CD4-positive, alpha-beta T cell treated with Interleukin-6 at 100 ng/mL for 8 hours (primary cell): ENCODE results near the gene SNAI1.
"Not testable (repeated sequence)": the region's sequence is repeated elsewhere in the genome, so short reads cannot be mapped to it uniquely, and the experiment has no call there.

Experiments
- DNase-seq: peaks from one replicate; pipeline ENCODE4 v3.0.0-alpha.2; 2020; ENCODE audit warnings: mixed read lengths, low spot score

The SNAI1 gene

DNA sequence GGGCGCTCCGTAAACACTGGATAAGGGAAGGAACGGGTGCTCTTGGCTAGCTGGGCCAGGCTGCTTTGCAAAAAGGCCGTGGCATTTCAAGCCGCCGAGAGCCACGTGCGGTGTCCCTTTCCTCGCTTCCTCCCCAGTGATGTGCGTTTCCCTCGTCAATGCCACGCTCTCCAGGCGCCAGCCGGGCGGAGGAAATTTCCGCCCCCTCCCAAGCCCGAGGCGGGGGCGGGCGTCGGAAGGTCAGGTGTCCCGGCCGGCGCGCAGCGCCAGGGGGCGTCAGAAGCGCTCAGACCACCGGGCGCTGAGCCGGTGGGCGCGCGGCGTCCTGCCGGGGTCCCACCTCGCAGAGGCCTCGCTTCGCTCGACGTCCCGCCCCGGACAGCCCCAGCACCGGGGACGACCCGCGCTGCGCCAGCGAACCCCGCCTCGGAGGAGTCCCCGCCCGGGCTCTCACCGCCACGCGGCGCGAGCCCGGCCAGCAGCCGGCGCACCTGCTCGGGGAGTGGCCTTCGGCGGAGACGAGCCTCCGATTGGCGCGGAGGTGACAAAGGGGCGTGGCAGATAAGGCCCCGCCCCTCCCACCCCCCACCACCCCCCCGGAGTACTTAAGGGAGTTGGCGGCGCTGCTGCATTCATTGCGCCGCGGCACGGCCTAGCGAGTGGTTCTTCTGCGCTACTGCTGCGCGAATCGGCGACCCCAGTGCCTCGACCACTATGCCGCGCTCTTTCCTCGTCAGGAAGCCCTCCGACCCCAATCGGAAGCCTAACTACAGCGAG, at the start of gene SNAI1:
SNAI1 (plus strand) TSS at position 635 of the 777 bp plus-strand sequence; CDS start at position 715, 80 bp downstream.
- DNase-seq, result peak; percentile 90

DNA sequence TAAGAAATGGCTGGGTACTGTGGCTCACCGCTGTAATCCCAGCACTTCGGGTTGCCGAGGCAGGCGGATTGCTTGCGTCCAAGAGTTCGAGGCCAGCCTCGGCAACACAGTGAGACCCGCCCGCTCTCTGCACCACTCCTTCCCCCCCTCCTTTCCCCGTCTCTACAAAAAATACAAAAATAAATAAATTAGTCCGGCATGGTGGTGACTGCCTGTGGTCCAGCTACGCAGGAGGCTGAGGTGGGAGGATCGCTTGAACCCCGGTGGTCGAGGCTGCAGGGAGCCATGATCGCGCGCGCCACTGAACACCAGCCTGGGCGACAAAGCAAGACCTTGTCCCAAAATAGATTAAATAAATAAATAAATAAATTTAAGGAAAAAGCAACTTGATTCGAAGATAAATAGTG, 47.0 kb upstream of the SNAI1 start:
- no peak for DNase-seq

DNA sequence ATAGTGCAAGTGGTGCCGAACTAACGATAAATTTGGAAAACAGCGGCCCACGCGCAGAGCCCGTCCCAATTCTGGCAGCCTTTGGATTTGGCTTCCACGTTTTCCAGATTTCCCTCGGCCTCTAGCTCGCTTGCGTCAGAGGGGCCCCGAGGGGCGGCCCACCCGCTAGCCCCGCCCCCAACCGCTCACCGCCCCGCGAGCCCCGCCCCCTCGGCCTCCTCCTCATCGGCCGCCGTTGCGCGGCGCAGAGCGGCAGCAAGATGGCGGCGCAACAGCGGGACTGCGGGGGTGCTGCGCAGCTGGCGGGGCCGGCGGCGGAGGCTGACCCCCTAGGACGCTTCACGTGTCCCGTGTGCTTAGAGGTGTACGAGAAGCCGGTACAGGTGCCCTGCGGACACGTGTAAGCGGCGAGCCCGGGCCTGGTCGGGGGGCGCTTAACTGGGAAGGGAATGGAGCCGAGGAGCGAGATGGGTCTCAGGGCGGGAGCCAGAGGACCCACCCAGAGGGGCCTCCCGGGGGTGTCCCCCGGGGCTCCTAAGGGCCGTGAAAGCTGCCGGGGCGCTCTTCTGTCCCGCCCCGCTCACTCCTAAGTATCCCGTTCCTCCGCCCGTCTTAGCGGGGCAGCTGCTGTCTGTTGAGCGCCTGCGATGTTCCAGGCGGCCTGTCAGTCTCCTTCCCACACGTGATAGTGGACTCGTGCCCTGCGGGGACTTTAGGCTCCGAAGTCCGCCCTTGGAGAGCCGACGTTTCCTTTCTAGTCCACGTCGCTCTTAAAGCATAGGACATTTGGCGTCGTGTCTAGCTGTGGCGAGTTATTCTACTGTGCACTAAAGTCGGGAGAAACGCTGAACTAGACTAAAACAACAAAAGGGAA, 46.4 kb upstream of the SNAI1 start, which contains the start of gene RNF114:
RNF114 (plus strand) TSS at position 245 of the 874 bp plus-strand sequence; CDS start at position 261, 16 bp downstream.
- DNase-seq, result peak; percentile 90

DNA sequence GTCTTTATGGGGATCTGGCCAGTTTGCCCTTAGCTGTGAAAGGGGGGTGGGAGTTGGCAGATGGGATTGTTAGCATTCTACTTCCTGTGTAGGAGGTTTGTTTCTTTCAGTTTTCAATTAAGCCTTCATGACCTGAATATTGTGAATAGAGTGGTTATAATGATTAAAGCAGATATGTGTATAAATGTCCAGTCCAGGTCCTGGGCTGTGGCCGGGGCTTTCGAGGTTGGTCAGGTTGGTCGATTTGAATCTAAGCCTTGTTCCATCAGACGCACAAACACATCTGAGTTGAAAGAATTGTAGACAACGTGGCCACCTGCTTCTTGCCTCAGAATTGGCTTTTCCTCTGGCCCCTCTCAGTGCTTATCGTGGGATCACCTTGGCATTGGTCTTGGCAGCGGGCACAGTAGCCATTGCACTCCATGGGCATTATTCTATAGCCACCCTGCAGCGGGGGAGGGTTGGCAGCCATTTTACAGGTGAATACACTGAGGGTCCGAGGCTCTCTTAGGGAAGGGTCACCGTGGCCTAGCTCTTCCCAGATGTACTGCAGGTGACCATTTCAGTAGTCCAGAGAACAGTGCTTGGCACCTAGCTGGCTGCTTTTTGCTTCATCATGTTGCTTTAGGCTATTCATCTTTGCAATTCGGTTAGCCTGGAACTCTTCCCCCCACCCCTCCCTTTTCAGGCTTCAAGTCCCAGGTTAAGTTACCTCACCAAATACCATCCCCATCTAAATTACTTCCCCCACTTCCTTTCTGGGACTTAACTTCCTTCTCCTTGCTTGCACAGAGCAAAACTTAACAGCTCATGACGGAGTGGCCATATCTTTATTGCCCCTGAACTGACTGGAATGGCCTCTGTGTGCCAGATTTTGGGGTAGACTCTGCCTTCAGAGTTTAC, 45.5 kb upstream of the SNAI1 start:
- DNase-seq, result no peak

DNA sequence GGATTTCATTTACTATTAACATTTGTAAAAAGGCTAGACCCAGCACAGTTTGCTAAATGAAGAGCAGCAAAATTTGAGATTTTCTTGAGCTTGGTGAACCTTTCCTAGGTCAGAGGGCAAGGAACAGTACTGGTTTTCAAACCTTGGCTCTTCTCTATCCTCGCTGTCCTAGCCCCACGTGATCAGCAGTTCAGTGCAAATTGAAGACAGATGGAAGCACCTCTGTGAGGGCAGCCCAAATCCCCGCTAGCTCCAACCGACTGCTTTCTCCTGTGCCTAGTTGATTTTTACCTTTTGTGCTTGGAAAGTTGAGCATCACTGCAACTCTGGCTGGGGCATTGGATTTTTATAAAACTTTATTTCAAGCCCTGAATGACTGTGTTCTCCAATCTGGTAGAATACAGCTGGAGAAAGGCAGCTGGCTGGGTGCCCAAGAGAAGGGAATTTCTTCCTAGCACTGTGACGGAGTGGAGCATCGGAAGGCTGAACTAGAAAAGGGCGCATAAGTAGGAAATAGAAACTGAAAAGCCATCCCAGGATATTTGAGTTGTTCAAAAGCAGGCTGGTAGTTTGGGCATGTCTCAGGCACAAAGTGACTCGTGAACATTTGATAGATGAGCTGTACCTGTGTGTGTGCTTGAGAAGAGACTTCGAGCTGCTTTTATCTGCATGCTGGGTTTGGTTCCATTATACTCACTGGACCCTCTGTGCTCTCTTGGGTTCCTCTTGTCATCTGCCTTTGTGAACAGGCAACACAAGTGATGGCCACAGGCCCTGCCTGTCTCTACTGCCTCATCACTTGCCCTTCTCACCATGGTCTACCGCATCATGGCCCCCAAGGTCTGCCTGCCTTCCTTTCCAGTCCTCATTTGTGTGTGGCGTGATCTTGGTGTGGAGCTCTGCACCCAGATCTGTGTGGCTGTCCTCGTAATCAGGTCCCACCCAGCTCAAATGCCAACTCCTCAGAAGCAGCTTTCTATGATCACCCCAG, 44.3 kb upstream of the SNAI1 start:
- DNase-seq, result no peak

DNA sequence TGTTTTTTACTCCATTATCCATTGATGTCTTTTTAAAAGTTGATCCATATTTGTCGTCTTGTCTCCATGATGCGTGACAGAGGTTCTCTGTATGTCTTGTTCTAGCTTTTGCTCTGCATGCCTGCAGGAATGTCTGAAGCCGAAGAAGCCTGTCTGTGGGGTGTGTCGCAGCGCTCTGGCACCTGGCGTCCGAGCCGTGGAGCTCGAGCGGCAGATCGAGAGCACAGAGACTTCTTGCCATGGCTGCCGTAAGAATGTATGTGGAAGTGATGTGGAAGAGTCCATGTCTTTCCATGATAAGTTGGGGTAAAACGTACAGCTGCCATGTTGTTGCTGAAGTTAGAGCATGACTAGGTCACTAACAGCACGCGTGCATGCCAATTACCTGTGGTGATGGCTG, 41.3 kb upstream of the SNAI1 start:
- no peak for DNase-seq

DNA sequence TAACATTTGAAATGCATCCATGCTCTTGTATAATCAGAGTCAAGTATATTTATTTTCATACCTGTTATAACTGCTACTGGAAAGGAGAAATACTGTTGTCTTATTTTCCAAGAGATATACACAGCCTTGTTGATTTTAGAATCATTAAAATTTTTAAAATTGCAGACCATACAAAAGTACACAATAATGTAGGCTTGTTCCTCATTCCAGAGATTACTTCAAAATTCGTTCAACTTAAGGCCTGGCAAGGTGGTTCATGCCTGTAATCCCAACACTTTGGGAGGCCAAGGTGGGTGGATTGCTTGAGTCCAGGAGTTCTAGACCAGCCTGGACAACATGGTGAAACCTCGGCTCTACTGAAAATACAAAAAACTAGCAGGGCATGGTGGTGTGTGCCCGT, 40.5 kb upstream of the SNAI1 start:
- no peak for DNase-seq

DNA sequence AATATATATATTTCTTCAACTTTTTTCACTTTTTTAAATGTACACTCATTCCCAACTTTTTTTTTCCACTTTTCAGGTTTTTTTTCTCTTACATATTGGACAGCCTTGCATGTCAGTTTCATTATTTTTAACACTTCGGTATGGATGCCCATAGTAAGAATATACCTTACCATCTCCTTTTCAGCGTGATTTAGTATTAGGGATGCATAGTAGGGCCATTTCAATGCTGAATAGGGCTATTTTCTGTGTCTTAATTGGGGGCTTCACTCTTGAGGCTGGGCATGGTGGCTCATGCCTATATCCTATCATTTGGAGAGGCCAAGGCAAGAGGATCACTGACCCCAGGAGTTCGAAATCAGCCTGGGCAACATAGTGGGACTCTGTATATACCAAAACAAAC, 39.8 kb upstream of the SNAI1 start:
- DNase-seq, result no peak

DNA sequence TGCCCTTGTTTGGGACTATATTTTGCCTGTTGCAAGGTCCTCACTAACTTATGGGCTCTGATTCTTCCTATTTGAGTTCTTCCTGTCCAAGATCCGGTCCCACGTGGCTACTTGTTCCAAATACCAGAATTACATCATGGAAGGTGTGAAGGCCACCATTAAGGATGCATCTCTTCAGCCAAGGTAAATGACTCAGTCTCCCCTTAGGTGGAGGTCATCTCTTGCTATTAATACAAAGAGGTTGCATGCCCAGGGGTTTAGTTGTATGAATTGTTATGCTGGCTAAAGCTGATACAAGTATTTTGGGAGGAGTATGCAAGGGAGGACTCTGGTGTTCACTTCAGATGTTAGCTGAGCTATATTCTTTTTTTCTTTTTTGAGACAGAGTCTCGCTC, 37.5 kb upstream of the SNAI1 start:
- no peak for DNase-seq

DNA sequence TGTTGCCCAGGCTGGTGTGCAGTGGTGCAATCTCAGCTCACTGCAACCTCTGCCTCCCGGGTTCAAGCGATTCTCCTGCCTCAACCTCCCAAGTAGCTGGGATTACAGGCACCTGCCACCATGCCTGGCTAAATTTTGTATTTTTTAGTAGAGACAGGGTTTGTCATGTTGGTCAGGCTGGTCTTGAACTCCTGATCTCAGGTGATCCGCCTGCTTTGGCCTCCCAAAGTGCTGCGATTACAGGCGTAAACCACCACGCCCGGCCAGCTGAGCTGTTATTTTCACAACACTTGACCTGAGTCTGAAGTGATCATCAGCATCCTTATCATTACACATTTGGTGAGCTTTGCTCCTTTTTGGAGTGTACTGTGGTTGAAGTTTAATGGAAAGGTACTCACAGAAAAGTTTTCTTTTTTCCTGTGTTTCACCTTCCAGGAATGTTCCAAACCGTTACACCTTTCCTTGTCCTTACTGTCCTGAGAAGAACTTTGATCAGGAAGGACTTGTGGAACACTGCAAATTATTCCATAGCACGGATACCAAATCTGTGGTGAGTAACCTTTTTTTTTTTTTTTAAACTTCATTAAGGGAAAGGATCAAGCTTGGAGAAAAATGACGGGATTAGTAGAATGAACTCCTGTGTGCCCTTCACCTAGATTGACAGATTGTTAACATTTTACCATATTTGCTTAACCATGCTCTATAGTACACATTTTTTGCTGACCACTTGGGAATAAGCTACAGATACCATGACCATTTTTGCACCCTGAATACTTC, 36.9 kb upstream of the SNAI1 start:
- DNase-seq, result no peak

DNA sequence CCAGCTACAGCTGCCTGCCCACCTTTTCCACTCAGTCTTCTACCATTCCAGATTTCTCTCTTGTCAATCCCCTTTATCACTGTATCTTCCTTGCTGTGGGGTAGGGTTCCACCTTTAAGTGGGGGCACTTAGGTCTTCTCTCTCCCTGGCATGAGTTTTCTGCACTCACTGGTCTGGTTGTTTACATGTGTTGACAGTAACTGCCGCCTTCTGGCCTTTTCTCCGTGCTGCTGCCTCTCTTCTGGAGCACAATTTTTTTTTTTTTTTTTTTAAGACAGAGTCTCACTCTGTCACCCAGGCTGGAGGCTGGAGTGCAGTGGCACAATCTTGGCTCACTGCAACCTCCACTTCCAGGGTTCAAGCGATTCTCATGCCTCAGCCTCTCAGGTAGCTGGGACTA, 34.6 kb upstream of the SNAI1 start:
- no peak for DNase-seq

DNA sequence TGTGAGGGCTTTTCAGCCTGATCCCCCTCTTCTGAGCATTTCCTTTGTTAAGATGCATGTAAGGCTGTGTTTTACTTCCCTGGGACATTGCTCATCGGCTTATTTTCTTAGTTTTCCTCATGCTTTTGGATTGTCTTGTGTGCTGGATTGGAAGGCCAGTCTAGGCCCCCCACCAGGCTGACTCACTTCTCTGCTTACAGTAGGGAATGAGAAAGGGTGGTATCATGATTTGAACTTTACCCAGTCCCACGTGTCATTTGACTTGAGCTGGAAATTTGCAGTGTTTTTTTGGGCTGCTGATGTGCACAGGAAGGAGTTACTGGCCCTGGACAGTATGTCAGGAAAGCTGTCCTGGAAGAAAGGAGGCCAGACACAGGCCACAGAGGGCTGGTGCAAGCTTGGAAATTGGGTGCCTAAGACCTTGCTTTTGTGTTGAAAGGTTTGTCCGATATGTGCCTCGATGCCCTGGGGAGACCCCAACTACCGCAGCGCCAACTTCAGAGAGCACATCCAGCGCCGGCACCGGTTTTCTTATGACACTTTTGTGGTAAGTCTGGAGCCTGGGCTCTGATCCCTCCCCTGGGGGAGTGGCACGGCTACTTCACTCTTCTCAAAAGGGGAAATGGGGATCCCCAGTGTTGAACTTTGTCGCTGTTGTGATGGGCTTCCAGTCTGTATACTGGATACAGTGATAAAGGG, 33.8 kb upstream of the SNAI1 start:
- no peak for DNase-seq

DNA sequence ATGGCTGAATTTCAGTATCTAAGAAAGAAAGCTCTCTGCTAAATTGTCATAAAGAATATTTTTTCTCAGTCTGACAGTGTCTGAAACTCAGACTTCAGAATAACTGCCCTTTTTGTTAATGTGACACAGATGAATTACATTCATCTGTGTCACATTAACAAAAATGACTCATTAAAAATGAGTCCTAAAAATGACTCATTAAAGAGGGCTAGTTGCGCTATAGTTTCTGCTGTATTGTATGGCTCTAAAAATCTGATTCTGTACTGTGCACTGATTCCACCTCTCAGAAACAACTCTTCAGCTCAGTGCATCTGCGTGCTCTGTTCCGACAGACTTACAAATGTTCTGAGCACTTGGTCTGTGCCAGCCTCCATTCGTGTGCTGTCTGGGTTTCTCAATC, 31.6 kb upstream of the SNAI1 start:
- DNase-seq, result no peak

DNA sequence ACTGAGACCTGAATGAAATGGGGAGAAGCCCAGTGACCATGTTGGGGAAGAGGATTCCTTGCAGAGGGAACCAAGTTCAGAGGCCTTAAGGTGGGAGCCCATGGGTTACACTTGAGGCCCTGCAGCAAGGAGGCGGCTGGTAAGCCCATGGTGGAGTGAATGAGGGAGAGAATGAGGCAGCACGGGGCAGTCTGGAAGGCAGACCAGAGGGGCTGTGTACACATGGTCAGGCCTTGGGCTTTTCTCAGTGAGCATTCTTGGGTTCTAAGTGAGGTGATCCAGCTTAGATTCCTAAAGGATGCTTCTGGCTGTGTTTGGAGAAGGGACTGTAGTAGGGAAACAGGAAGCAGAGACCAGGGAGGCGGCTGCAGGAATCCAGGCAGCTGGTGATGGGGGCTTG, 27.6 kb upstream of the SNAI1 start:
- no peak for DNase-seq

DNA sequence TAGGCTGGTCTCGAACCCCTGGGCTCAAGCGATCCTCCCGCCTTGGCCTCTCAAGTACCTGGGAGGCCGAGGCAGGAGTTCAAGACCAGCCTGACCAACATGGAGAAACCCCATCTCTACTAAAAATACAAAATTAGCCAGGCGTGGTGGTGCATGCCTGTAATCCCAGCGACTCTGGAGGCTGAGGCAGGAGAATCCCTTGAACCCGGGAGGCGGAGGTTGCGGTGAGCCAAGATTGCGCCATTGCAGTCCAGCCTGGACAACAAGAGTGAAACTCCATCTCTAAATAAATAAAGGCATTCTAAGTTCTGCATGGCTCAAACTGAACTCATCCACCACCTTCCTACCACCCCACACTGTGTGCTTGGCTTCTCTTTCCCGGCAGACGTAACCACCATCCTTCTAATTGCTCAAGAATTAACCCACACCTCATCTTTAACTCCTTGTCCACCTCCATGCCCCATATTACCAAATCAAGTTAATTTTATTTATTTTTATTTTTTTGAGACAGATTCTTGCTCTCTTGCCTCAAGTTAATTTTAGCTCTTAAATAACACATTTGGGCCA, 26.9 kb upstream of the SNAI1 start:
- not testable (repeated sequence) for DNase-seq

DNA sequence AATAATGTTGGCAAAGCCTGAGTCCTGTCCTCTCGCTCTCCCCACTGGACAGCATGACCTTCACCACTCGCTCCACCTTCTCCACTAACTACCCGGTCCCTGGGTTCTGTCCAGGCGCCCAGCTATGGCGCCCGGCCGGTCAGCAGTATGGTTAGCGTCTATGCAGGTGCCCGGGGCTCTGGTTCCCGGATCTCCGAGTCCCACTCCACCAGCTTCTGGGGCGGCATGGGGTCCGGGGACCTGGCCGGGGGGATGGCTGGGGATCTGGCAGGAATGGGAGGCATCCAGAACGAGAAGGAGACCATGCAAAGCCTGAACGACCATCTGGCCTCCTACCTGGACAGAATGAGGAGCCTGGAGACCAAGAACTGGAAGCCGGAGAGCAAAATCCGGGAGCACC, 26.1 kb upstream of the SNAI1 start:
- DNase-seq, result no peak

DNA sequence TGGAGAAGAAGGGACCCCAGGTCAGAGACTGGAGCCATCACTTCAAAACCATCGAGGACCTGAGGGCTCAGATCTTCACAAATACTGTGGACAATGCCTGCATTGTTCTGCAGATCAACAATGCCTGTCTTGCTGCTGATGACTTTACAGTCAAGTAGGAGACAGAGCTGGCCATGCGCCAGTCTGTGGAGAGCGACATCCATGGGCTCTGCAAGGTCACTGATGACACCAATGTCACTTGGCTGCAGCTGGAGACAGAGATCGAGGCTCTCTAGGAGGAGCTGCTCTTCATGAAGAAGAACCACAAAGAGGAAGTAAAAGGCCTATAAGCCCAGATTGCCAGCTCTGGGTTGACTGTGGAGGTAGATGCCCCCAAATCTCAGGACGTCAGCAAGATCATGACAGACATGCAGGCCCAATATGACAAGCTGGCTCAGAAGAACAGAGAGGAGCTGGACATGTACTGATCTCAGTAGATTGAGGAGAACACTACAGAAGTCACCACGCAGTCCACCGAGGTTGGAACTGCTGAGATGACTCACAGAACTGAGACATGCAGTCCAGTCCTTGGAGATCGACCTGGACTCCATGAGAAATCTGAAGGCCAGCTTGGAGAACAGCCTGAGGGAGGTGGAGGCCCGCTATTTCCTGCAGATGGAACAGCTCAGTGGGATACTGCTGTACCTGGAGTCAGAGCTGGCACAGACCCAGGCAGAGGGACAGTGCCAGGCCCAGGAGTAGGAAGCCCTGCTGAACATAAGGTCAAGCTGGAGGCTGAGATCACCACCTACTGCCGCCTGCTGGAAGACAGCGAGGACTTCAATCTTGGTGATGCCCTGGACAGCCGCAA, 25.5 kb upstream of the SNAI1 start:
- DNase-seq, result not testable (repeated sequence)

DNA sequence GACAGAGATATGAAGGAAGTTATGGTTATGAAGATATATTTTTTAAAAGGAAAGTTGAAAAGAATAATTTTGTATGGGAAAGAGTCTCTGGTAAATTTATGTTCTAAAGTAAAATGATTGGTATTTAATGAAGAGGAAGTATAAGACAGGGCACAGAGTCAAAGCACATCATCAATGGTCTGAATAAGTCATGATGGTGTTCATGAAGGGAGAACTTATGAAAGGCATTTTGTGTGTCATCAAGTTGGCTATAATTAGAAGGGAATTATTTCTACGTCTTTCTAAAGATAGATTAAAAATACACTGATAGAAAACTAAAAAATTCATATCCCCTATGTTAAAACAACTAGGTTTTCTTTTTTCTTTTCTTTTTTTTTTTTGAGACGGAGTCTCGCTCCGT, 21.4 kb upstream of the SNAI1 start:
- no peak for DNase-seq
